OCI-LY1 (cell line): ENCODE data around the gene ZNF74.
"Not testable (repeated sequence)": the region's sequence is repeated elsewhere in the genome, so short reads cannot be mapped to it uniquely, and the experiment has no call there.

Source experiments
- H2AFZ ChIP-seq: fragments of 200-600 bp; sonication (generic), shearing (Covaris generic); 2 replicates; pipeline ENCODE4 v1.6.0; 2014; ENCODE audit warnings: antibody characterized with exemption, mild to moderate bottlenecking, low read length
- H3F3A ChIP-seq: fragments of 200-600 bp; sonication (generic), shearing (Covaris generic); 2 replicates; pipeline ENCODE4 v1.6.0; 2014; ENCODE audit warnings: mild to moderate bottlenecking, antibody characterized with exemption, low read length, moderate library complexity; ENCODE audit not compliant: insufficient read depth
- H3K27ac ChIP-seq: fragments of 200-600 bp; sonication (generic); 2 replicates; pipeline ENCODE4 v1.5.1; 2014; ENCODE audit warnings: low read length, mixed run types, mild to moderate bottlenecking, low read depth; ENCODE audit not compliant: poor library complexity, severe bottlenecking
- H3K27me3 ChIP-seq: fragments of 200-600 bp; sonication (generic); 2 replicates; pipeline ENCODE4 v1.6.0; 2014; ENCODE audit warnings: antibody characterized with exemption, mild to moderate bottlenecking, low read length, moderate library complexity; ENCODE audit not compliant: insufficient read depth
- H3K36me3 ChIP-seq: fragments of 200-600 bp; sonication (generic); 2 replicates; pipeline ENCODE4 v1.6.1; 2014; ENCODE audit warnings: mild to moderate bottlenecking, antibody characterized with exemption, low read length, moderate library complexity, mixed read lengths; ENCODE audit not compliant: insufficient read depth
- H3K4me1 ChIP-seq: fragments of 200-600 bp; sonication (generic); 2 replicates; pipeline ENCODE4 v1.5.1; 2014; ENCODE audit warnings: mild to moderate bottlenecking, low read length, moderate library complexity; ENCODE audit not compliant: insufficient read depth, severe bottlenecking
- H3K4me2 ChIP-seq: fragments of 200-600 bp; sonication (generic), shearing (Covaris generic); 2 replicates; pipeline ENCODE4 v1.6.1; 2014; ENCODE audit warnings: low read length
- H3K4me3 ChIP-seq: fragments of 200-600 bp; sonication (generic); 2 replicates; pipeline ENCODE4 v1.5.1; 2014; ENCODE audit warnings: low read length, low read depth, mild to moderate bottlenecking, mixed read lengths; ENCODE audit not compliant: poor library complexity, severe bottlenecking
- H3K79me2 ChIP-seq: fragments of 200-600 bp; shearing (Covaris generic); 2 replicates; pipeline ENCODE4 v1.6.1; 2016; ENCODE audit warnings: mixed run types, low read length, mixed read lengths; ENCODE audit not compliant: insufficient read depth
- H3K9ac ChIP-seq: fragments of 200-600 bp; sonication (generic), shearing (Covaris generic); 2 replicates; pipeline ENCODE4 v1.6.1; 2014; ENCODE audit warnings: mild to moderate bottlenecking, low read length, mixed read lengths
- H3K9me2 ChIP-seq: fragments of 200-600 bp; sonication (generic), shearing (Covaris generic); 2 replicates; pipeline ENCODE4 v1.6.1; 2014; ENCODE audit warnings: low read depth, mild to moderate bottlenecking, low read length, mixed read lengths
- H3K9me3 ChIP-seq: fragments of 200-600 bp; shearing (Covaris generic); 2 replicates; pipeline ENCODE4 v1.6.1; 2014; ENCODE audit warnings: low read length, mixed read lengths
- H4K20me1 ChIP-seq: fragments of 200-600 bp; sonication (generic), shearing (Covaris generic); 2 replicates; pipeline ENCODE4 v1.6.0; 2016; ENCODE audit warnings: mild to moderate bottlenecking, low read length; ENCODE audit not compliant: insufficient read depth

ZNF74 gene

GRCh38 chr22:20356906-20357305 is 37.0 kb upstream of the ZNF74 start:
- H3K27me3 ChIP-seq, H3F3A ChIP-seq, H4K20me1 ChIP-seq, H3K36me3 ChIP-seq, H3K9ac ChIP-seq, H3K4me3 ChIP-seq, H3K79me2 ChIP-seq, H3K4me2 ChIP-seq, H3K4me1 ChIP-seq, H3K27ac ChIP-seq, H3K9me2 ChIP-seq, H2AFZ ChIP-seq, H3K9me3 ChIP-seq: not testable (repeated sequence)

- not testable (repeated sequence) for H3K4me1 ChIP-seq, H3K4me3 ChIP-seq, H4K20me1 ChIP-seq, H2AFZ ChIP-seq, H3K9ac ChIP-seq, H3K27ac ChIP-seq, H3K4me2 ChIP-seq, H3K9me2 ChIP-seq, H3F3A ChIP-seq, H3K79me2 ChIP-seq, H3K27me3 ChIP-seq, H3K9me3 ChIP-seq, H3K36me3 ChIP-seq
Measured at GRCh38 chr22:20357967-20358366, 36.0 kb upstream of the ZNF74 start.

GRCh38 chr22:20358503-20359239 is 35.3 kb upstream of the ZNF74 start:
- H3K9ac ChIP-seq, H3K4me2 ChIP-seq, H3K4me1 ChIP-seq, H3K79me2 ChIP-seq, H3K4me3 ChIP-seq, H3K9me2 ChIP-seq, H3K9me3 ChIP-seq, H3K36me3 ChIP-seq, H3K27ac ChIP-seq, H3F3A ChIP-seq, H4K20me1 ChIP-seq, H2AFZ ChIP-seq, H3K27me3 ChIP-seq: not testable (repeated sequence)

GRCh38 chr22:20360261-20360660 is 33.7 kb upstream of the ZNF74 start:
- not testable (repeated sequence) for H3K27ac ChIP-seq

GRCh38 chr22:20360866-20361751 is 32.8 kb upstream of the ZNF74 start:
- H3K9ac ChIP-seq, H3F3A ChIP-seq, H3K4me1 ChIP-seq, H2AFZ ChIP-seq, H3K4me3 ChIP-seq, H3K4me2 ChIP-seq, H3K27ac ChIP-seq, H3K36me3 ChIP-seq, H4K20me1 ChIP-seq, H3K27me3 ChIP-seq, H3K79me2 ChIP-seq, H3K9me2 ChIP-seq, H3K9me3 ChIP-seq: not testable (repeated sequence)

More at GRCh38 chr22:20360261-20360660, 33.7 kb upstream of the ZNF74 start:
- H3K36me3 ChIP-seq, H4K20me1 ChIP-seq, H3K4me1 ChIP-seq, H3F3A ChIP-seq, H3K4me2 ChIP-seq, H3K4me3 ChIP-seq, H3K79me2 ChIP-seq, H3K27me3 ChIP-seq, H2AFZ ChIP-seq, H3K9me2 ChIP-seq, H3K9ac ChIP-seq, H3K9me3 ChIP-seq: not testable (repeated sequence)

- not testable (repeated sequence) for H3K27me3 ChIP-seq, H3K9me3 ChIP-seq, H3K27ac ChIP-seq, H3K9ac ChIP-seq, H3F3A ChIP-seq, H3K4me3 ChIP-seq, H3K4me1 ChIP-seq, H4K20me1 ChIP-seq, H3K9me2 ChIP-seq, H3K79me2 ChIP-seq, H3K4me2 ChIP-seq, H2AFZ ChIP-seq, H3K36me3 ChIP-seq
Measured at GRCh38 chr22:20361752-20362229, 32.2 kb upstream of the ZNF74 start.

GRCh38 chr22:20362403-20362802 is 31.5 kb upstream of the ZNF74 start:
- H3K4me2 ChIP-seq = not testable (repeated sequence)

More at GRCh38 chr22:20362403-20362802, 31.5 kb upstream of the ZNF74 start:
- not testable (repeated sequence) for H2AFZ ChIP-seq, H3K9ac ChIP-seq, H3K36me3 ChIP-seq, H3K27me3 ChIP-seq, H3K27ac ChIP-seq, H3K9me2 ChIP-seq, H3K4me1 ChIP-seq, H3K9me3 ChIP-seq, H3F3A ChIP-seq, H3K4me3 ChIP-seq, H3K79me2 ChIP-seq, H4K20me1 ChIP-seq
